HepG2 (cell line): ENCODE measurements around the gene CAT. TPM values are rescaled to one million over a fixed set of nuclear protein-coding genes. Genes with fewer than 3 reads are reported as not detected.
A peak's percentile ranks its signal among the peaks of the same experiment; 100 is the strongest.

ENCODE experiments used
- CC2D1A ChIP-seq: sonication (generic); formaldehyde crosslinking; IDR thresholded peaks from 2 replicates; pipeline ENCODE4 v1.8.1; 2023; ENCODE audit warnings: mild to moderate bottlenecking, missing genetic modification reagents
- CCAR2 ChIP-seq: fragments of 200-400 bp; formaldehyde crosslinking; optimal IDR thresholded peaks from 2 replicates; pipeline ENCODE3; 2018; ENCODE audit warnings: low read depth, mild to moderate bottlenecking, low read length, moderate library complexity
- MAFF ChIP-seq: IDR thresholded peaks from 2 replicates; pipeline ENCODE4 v1.6.1; 2011; ENCODE audit warnings: low read depth, low read length, improper control_type of control experiment
- MATR3 ChIP-seq: sonication (generic); formaldehyde crosslinking; IDR thresholded peaks from 2 replicates; pipeline ENCODE4 v1.4.0; 2020; ENCODE audit warnings: missing genetic modification reagents
- SIX1 ChIP-seq: sonication (generic); formaldehyde crosslinking; IDR thresholded peaks from 2 replicates; pipeline ENCODE4 v1.4.0; 2020; ENCODE audit warnings: missing genetic modification reagents, borderline replicate concordance
- TAF15 ChIP-seq: fragments of 200-400 bp; formaldehyde crosslinking; IDR thresholded peaks from one replicate; pipeline ENCODE4 v1.6.1; 2018; ENCODE audit warnings: mild to moderate bottlenecking, low read depth, low read length; ENCODE audit not compliant: poor library complexity, severe bottlenecking
- TBX3 ChIP-seq: fragments of 450-650 bp; IDR thresholded peaks from 2 replicates; pipeline ENCODE4 v1.6.1; 2017; ENCODE audit warnings: antibody characterized with exemption, mild to moderate bottlenecking, inconsistent platforms, borderline replicate concordance
- ZNF430 ChIP-seq: sonication (generic); formaldehyde crosslinking; IDR thresholded peaks from 2 replicates; pipeline ENCODE4 v1.9.0; 2021; ENCODE audit warnings: mild to moderate bottlenecking, missing genetic modification reagents
- ZNF569 ChIP-seq: sonication (generic); formaldehyde crosslinking; IDR thresholded peaks from 2 replicates; pipeline ENCODE4 v1.5.0; 2020; ENCODE audit warnings: mild to moderate bottlenecking, missing genetic modification reagents, moderate library complexity, borderline replicate concordance
- ZNF883 ChIP-seq: sonication (generic); formaldehyde crosslinking; IDR thresholded peaks from 2 replicates; pipeline ENCODE4 v1.5.1; 2020; ENCODE audit warnings: mild to moderate bottlenecking, missing genetic modification reagents; ENCODE audit errors: not compliant biosample characterization
- ZSCAN22 ChIP-seq: sonication (generic); formaldehyde crosslinking; IDR thresholded peaks from 2 replicates; pipeline ENCODE4 v1.4.0; 2020; ENCODE audit warnings: mild to moderate bottlenecking, missing genetic modification reagents
- polyA plus RNA-seq, 8 experiments: library from polyadenylated mRNA; depleted of rRNA in 3 of 8; stranded (reverse) in 7 of 8; unstranded in 1 of 8; fragments of >200 nt; fragmentation: Illumina TruSeq in 4 of 8; extraction: Trizol in 4 of 8; gene quantifications; 2 replicates each; pipeline versions ENCODE4 v1.2.1 to v1.2.3, GENCODE V29; 2011 to 2016; ENCODE audit warnings: low read depth in 4 of 8, missing spikeins in 1 of 8, mixed read lengths in 1 of 8; ENCODE audit not compliant: insufficient read depth in 1 of 8
- total RNA-seq, 5 experiments: library from RNA; depleted of rRNA; stranded (reverse); fragments of >200 nt; fragmentation: Illumina TruSeq; extraction: Trizol; gene quantifications; 2 replicates each; pipeline ENCODE4 v1.2.3, GENCODE V29; 2016; ENCODE audit warnings: low read depth in 1 of 5
- TF ChIP-seq, protein P1 (sequence below), 2 experiments: fragments of 450-650 bp in 1 of 2; sonication (generic) in 1 of 2; formaldehyde crosslinking in 1 of 2; IDR thresholded peaks; 2 replicates each; pipeline versions ENCODE4 v1.6.1 to v1.8.0; 2016 to 2022; ENCODE audit warnings: antibody characterized with exemption in 1 of 2, mild to moderate bottlenecking in 1 of 2, missing genetic modification reagents in 1 of 2
- TF ChIP-seq, protein P2 (sequence below): sonication (generic); formaldehyde crosslinking; IDR thresholded peaks from 2 replicates; pipeline ENCODE4 v1.4.0; 2020; ENCODE audit warnings: missing genetic modification reagents
- TF ChIP-seq, protein P3 (sequence below): sonication (generic); formaldehyde crosslinking; IDR thresholded peaks from 2 replicates; pipeline ENCODE4 v1.5.0; 2020; ENCODE audit warnings: missing genetic modification reagents, mild to moderate bottlenecking, borderline replicate concordance
- TF ChIP-seq, protein P4 (sequence below): sonication (generic); formaldehyde crosslinking; IDR thresholded peaks from 2 replicates; pipeline ENCODE4 v1.5.0; 2020; ENCODE audit warnings: missing genetic modification reagents

Gene CAT
- total and polyA plus RNA-seq, 2 of the 13 experiments (the other 11 are each of a cell fraction or from before 2014, with no cell fraction given), result 107 to 136 TPM

DNA sequence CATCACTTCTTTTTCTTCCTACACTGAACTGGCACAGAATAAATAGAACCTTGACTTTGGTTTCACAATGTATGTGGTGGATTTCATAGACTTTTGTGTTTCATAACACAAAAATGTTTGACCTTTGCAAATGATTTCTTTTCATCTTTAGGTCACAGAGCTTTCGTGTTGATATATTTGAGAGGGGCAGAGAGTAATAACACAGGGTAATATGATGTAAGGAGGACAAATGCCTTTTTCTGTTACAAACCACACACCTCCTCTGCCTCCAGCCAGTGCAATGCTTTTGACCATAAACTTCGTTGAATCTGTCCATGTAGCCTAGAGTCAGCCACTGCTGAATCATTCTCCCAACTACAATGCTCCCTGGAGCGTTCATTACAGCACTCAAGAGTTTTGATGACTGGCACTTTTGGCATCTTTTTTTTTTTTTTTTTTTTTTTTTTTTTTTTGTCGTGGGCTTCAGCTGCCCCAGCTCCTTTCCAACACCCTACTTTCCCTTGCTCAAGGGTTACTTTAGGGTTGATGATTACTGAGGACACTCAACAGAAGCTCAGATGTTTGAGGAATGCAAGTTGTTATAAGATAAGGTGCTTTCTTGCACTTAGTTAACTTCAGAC, 11.4 kb upstream of the CAT start (continued):
- TF ChIP-seq, protein P1, sequence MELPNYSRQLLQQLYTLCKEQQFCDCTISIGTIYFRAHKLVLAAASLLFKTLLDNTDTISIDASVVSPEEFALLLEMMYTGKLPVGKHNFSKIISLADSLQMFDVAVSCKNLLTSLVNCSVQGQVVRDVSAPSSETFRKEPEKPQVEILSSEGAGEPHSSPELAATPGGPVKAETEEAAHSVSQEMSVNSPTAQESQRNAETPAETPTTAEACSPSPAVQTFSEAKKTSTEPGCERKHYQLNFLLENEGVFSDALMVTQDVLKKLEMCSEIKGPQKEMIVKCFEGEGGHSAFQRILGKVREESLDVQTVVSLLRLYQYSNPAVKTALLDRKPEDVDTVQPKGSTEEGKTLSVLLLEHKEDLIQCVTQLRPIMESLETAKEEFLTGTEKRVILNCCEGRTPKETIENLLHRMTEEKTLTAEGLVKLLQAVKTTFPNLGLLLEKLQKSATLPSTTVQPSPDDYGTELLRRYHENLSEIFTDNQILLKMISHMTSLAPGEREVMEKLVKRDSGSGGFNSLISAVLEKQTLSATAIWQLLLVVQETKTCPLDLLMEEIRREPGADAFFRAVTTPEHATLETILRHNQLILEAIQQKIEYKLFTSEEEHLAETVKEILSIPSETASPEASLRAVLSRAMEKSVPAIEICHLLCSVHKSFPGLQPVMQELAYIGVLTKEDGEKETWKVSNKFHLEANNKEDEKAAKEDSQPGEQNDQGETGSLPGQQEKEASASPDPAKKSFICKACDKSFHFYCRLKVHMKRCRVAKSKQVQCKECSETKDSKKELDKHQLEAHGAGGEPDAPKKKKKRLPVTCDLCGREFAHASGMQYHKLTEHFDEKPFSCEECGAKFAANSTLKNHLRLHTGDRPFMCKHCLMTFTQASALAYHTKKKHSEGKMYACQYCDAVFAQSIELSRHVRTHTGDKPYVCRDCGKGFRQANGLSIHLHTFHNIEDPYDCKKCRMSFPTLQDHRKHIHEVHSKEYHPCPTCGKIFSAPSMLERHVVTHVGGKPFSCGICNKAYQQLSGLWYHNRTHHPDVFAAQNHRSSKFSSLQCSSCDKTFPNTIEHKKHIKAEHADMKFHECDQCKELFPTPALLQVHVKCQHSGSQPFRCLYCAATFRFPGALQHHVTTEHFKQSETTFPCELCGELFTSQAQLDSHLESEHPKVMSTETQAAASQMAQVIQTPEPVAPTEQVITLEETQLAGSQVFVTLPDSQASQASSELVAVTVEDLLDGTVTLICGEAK (IDR thresholded peaks at IDR 0.05), result no peak
- TF ChIP-seq, protein P1 (CRISPR knock-in tag; IDR thresholded peaks at IDR 0.05), result no peak
- TF ChIP-seq MATR3 (CRISPR knock-in tag) (no peak), ZNF883 (CRISPR knock-in tag) (no peak), ZSCAN22 (no peak), ZNF430 (CRISPR knock-in tag) (no peak), SIX1 (peak; percentile 39; the same call in 1 of the 2 replicates), TBX3 (peak; percentile 67; the same call in 1 of the 2 replicates), CCAR2 (no peak), CC2D1A (CRISPR knock-in tag) (no peak), TAF15 (no peak), ZNF569 (CRISPR knock-in tag) (no peak), MAFF (peak; percentile 89)
- TF ChIP-seq, protein P2, sequence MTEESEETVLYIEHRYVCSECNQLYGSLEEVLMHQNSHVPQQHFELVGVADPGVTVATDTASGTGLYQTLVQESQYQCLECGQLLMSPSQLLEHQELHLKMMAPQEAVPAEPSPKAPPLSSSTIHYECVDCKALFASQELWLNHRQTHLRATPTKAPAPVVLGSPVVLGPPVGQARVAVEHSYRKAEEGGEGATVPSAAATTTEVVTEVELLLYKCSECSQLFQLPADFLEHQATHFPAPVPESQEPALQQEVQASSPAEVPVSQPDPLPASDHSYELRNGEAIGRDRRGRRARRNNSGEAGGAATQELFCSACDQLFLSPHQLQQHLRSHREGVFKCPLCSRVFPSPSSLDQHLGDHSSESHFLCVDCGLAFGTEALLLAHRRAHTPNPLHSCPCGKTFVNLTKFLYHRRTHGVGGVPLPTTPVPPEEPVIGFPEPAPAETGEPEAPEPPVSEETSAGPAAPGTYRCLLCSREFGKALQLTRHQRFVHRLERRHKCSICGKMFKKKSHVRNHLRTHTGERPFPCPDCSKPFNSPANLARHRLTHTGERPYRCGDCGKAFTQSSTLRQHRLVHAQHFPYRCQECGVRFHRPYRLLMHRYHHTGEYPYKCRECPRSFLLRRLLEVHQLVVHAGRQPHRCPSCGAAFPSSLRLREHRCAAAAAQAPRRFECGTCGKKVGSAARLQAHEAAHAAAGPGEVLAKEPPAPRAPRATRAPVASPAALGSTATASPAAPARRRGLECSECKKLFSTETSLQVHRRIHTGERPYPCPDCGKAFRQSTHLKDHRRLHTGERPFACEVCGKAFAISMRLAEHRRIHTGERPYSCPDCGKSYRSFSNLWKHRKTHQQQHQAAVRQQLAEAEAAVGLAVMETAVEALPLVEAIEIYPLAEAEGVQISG, result no peak
- TF ChIP-seq, protein P3, sequence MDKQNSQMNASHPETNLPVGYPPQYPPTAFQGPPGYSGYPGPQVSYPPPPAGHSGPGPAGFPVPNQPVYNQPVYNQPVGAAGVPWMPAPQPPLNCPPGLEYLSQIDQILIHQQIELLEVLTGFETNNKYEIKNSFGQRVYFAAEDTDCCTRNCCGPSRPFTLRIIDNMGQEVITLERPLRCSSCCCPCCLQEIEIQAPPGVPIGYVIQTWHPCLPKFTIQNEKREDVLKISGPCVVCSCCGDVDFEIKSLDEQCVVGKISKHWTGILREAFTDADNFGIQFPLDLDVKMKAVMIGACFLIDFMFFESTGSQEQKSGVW (CRISPR knock-in tag), result no peak
- TF ChIP-seq, protein P4, sequence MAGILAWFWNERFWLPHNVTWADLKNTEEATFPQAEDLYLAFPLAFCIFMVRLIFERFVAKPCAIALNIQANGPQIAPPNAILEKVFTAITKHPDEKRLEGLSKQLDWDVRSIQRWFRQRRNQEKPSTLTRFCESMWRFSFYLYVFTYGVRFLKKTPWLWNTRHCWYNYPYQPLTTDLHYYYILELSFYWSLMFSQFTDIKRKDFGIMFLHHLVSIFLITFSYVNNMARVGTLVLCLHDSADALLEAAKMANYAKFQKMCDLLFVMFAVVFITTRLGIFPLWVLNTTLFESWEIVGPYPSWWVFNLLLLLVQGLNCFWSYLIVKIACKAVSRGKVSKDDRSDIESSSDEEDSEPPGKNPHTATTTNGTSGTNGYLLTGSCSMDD (CRISPR knock-in tag), result no peak
